HG03196 (cell line): ENCODE results near the gene DEPDC4.
"Not testable (repeated sequence)": the region's sequence is repeated elsewhere in the genome, so short reads cannot be mapped to it uniquely, and the experiment has no call there.

Experiments used
- ATAC-seq: cut with Tn5 transposase; IDR thresholded peaks from one replicate; pipeline ENCODE4 v1.9.1; 2021; ENCODE audit not compliant: unreplicated experiment

Gene DEPDC4

GRCh38 chr12:100265107-100265506, 1.8 kb downstream of the DEPDC4 start:
- ATAC-seq, result not testable (repeated sequence)

GRCh38 chr12:100263131-100263530, 3.7 kb downstream of the DEPDC4 start:
- ATAC-seq, result no peak

- no peak for ATAC-seq
Observed at GRCh38 chr12:100258127-100258526, 8.8 kb downstream of the DEPDC4 start.

- no peak for ATAC-seq
Observed at GRCh38 chr12:100254876-100255275, 12.0 kb downstream of the DEPDC4 start.

- no peak for ATAC-seq
Observed at GRCh38 chr12:100253437-100253836, 13.4 kb downstream of the DEPDC4 start.

GRCh38 chr12:100251917-100252316, 15.0 kb downstream of the DEPDC4 start:
- no peak for ATAC-seq

GRCh38 chr12:100249941-100250340, 16.9 kb downstream of the DEPDC4 start:
- ATAC-seq, result no peak

- no peak for ATAC-seq
Observed at GRCh38 chr12:100248886-100249285, 18.0 kb downstream of the DEPDC4 start.

GRCh38 chr12:100247765-100248164, 19.1 kb downstream of the DEPDC4 start:
- no peak for ATAC-seq

GRCh38 chr12:100243137-100243536, 23.7 kb downstream of the DEPDC4 start:
- no peak for ATAC-seq

GRCh38 chr12:100239589-100239988, 27.3 kb downstream of the DEPDC4 start:
- ATAC-seq, result no peak

GRCh38 chr12:100238801-100239200, 28.1 kb downstream of the DEPDC4 start:
- ATAC-seq, result no peak

- no peak for ATAC-seq
Observed at GRCh38 chr12:100234591-100235304, 32.1 kb downstream of the DEPDC4 start.

- no peak for ATAC-seq
Observed at GRCh38 chr12:100234166-100234565, 32.7 kb downstream of the DEPDC4 start.

- ATAC-seq, result not testable (repeated sequence)
Observed at GRCh38 chr12:100231873-100232272, 35.0 kb downstream of the DEPDC4 start.

GRCh38 chr12:100229876-100230275, 37.0 kb downstream of the DEPDC4 start:
- no peak for ATAC-seq

- ATAC-seq, result no peak
Observed at GRCh38 chr12:100229036-100229635, 37.7 kb downstream of the DEPDC4 start.

- no peak for ATAC-seq
Observed at GRCh38 chr12:100225491-100225890, 41.4 kb downstream of the DEPDC4 start.

- ATAC-seq, result not testable (repeated sequence)
Observed at GRCh38 chr12:100222173-100222572, 44.7 kb downstream of the DEPDC4 start.

GRCh38 chr12:100221523-100221922, 45.4 kb downstream of the DEPDC4 start:
- ATAC-seq, result no peak

GRCh38 chr12:100219328-100220109, 47.4 kb downstream of the DEPDC4 start:
- ATAC-seq, result no peak

GRCh38 chr12:100216337-100216736, 50.5 kb downstream of the DEPDC4 start:
- ATAC-seq, result no peak
